GM18951 (cell line): Measurements from ENCODE around the gene CA9.

Experiments
- POLR2A ChIP-seq: IDR thresholded peaks from 4 replicates; pipeline ENCODE4 v1.6.1; 2011; ENCODE audit warnings: mild to moderate bottlenecking; ENCODE audit not compliant: insufficient read length, insufficient read depth; ENCODE audit errors: extremely low read depth
- in situ Hi-C: fragments of 300-500 bp; cut with MboI; formaldehyde crosslinking; loops from one replicate; pipeline ENCODE4 v1.12.0; 2022; ENCODE audit warnings: low sequenced_read_pairs, mixed read lengths, inconsistent platforms; ENCODE audit not compliant: unreplicated experiment

CA9 gene

DNA sequence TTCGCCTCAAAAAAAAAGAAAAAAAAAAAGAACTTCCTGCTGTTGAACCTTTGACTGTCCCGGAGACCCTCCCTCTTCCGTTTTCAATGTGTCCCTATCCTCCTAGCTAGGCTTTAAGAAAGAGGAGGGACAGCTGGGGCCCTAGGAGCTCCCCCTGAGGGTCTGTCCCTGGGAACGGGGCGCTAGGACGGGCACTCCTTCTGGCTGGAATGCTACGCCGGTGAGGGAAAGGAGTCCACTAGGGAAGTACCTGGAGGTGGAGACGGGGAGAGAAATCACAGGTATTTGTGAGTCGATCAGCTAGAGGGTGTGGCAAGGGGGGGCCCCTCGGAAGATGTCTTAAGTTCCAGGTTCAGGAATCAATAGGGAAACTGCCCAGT is 27.6 kb upstream of the CA9 start:
- no peak for TF ChIP-seq POLR2A
- in situ Hi-C loops, result no loop called here

DNA sequence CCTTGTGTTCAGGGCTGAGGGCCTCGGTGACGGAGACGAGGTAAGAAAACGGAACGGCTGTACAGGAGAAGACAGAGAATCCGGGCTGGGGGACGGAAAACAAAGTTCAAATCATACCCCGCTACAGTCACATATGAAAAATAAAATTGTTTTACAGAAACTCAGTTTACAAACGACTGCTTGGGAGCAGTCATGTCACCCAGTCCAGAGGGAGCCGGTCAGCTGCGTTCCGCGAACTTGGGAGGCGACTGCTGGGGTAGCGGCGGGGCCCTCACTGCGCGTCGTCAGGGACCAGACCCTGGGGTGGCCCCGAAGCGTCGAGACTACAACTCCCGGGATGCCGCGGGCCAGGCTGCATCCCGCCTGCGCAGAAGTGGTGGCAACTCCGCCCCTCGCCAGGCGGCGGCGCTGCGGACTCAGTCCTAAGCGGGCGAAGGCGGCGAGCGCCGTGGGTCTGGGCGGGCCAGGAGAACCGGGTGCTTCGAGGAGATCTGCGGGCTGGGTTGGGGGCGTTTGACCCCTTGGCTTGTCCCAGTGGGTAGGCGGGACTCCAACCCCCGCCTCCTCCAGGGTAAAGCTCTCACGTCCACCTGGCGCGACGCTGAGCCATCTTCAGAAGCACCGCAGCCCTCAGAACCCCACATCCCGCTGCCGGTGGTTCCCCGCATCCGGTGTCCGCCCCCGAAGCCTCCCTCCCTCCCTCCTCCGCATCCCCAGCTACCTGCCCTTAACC is 27.0 kb upstream of the CA9 start:
- in situ Hi-C loops, result no loop called here
- peak; percentile 71 for TF ChIP-seq POLR2A

DNA sequence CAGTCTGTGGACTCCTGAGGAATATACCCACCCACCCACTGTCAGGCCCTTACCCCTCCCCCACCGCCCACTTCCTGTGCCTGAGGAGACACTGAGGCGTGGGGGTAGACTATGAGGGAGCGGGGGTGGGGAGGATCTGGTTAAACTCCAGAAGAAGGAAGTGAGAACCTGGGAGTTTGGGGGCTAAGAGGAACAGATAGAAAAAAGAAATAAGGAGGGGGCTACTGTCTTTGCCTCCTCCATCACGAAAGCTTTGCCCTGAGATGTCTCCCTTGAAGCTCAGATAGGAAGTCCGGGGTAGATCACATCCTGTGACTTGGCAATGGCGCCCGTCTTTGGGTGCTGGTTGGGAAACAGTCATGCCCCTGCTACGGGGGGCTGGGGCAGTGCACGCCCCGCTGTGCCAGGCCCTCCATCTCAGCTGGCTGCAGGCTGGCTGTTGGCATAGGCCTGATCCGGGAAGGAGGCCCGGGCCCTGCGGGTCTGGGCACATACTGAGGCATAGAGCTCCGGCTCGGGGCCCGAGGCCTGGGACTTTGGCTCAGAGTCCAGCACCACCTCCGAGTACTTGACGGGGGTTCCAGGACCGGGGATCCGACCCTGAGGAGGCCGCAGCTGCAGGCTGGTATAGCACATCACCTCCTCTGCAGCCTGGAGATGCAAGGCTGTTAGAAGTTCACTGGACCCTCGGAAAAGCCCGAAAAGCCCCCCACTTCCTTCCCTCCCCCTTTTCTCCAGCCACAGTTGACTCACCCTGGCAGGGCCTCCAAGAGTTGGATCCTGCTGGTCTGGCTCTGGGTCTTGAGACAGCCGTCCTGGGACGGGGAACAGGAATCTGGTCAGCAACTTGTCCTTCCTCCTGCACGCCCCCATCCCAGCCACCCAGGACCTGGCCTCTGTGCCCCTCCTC is 24.0 kb upstream of the CA9 start:
- in situ Hi-C loops, result no loop called here

DNA sequence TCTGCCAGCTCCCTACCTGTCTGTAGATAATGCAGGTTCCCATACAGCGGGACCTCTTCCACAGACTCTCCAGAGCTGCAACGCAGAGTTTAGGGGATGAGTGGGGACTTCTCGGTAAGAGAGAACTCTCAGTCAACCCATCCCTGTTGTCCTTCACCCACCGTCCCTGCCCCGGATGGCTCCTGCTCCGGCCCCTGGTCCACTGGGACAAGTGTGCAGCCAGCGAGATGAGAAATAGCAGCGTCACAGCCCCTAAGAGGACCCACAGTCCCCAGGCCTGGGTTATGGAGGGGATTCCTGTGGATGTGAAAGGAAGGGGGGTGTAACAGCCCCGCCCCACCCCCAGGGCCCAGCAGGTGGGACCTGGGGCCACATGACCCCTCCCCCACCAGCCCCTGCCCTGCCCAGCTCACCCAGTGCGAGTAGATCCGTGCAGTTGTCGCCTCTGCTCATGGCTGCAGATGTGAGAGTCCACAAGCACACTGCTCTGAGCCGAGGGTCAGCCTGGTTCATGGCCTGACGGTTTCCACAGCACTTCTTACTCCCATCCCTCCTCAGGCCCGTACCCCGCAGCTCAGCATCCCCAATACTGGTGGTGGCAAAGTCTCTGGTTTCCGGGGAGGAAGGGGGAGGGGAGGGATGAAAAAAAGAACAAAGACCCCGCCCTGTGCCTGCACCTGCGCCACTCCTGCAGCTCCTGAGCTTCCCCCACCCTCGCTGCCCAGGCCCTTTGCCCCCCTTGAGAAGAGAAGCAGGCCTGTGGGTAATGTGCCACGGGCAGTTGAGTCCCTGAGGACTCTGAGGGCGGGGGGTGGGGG is 23.2 kb upstream of the CA9 start, which contains the start of gene SIT1:
SIT1 (minus strand) TSS at position 591 of the 818 bp plus-strand sequence; CDS start at position 513, 78 bp downstream.
- in situ Hi-C loops, result no loop called here
- peak; percentile 53 for TF ChIP-seq POLR2A

More for the DNA sequence above, 24.0 kb upstream of the CA9 start:
- TF ChIP-seq POLR2A, result peak; percentile 51

DNA sequence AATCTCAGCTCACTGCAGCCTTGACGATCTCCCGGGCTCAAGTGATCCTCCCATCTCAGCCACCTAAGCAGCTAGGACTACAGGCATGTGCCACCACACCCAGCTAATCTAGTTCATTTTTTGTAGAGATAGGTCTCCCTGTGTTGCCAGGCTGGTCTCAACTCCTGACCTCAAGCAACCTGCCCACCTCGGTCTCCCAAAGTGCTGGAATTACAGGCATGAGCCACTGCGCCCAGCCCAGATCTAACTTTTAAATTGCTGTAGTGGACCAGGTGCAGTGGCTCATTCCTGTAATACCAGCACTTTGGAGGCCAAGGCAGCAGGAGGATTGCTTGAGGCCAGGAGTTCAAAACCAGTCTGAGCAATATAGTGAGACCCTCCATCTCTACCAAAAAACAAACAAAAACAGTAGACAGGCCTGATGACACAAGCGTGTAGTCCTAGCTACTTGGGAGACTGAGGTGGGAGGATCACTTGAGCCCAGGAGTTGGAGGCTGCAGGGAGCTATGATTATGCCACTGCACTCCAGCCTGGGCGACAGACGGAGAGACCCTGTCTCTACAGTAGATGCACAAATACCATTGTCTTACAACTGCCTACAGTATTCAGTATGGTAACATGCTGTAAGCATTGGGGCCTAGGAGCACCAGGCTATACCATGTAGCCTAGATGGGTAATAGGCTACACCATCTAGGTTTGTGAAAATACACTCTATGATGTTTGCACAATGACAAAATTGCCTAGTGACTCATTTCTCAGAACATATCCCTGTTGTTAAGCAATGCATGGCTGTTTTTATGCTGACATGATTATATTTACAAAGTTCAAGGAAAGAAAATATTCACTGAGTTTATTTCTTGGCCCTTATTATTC is 21.5 kb upstream of the CA9 start:
- TF ChIP-seq POLR2A, result no peak

DNA sequence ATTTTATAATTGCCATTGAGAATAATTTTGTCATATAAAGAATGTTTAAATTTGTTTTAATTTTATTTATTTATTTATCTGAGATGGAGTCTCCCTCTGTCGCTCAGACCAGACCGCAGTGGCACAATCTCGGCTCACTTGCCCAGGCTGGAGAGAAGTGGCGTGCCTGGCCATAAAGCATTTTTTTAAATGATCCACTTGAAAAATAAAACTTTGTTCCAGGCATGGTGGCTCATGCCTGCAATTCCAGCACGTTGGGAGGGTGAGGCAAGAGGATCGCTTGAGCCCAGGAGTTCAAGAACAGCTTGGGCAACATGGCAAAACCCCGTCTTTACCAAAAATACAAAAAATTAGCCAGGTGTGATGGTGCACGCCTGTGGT is 20.9 kb upstream of the CA9 start:
- in situ Hi-C loops, result no loop called here
- no peak for TF ChIP-seq POLR2A

More for the DNA sequence above, 21.5 kb upstream of the CA9 start:
- in situ Hi-C loops, result no loop called here

DNA sequence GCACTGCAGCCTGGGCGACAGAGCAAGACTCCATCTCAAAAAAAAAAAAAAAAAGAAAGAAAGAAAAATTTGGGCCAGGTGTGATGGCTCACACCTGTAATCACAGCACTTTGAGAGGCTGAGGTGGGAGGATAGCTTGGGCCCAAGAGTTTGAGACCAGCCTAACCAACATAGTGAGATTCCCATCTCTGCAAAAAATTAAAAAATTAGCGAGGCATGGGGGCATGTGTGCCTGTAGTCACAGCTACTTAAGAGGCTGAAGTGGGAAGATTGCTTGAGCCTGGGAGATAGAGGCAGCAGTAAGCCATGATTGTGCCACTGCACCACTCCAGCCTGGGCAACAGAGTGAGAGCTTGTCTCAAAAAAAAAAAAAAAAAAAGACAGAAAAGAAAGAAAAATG is 20.1 kb upstream of the CA9 start:
- in situ Hi-C loops, result no loop called here
- no peak for TF ChIP-seq POLR2A

DNA sequence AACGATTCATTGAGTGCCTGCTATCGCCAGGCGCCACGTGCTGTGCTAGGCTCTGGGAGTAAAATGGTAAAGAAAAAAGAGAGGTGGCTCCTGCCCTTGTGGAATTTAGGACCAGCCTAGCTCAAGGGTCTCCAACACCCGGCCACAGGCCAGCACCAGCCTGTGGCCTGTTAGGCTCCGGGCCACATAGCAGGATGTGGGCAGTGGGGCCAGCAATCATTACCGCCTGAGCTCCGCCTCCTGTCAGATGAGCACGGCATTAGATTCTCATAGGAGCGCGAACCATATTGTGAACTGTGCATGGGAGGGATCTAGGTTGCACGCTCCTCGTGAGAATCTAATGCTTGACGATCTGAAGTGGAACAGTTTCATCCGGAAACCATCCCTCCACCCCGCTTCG is 17.4 kb upstream of the CA9 start:
- in situ Hi-C loops, result no loop called here
- TF ChIP-seq POLR2A, result no peak

DNA sequence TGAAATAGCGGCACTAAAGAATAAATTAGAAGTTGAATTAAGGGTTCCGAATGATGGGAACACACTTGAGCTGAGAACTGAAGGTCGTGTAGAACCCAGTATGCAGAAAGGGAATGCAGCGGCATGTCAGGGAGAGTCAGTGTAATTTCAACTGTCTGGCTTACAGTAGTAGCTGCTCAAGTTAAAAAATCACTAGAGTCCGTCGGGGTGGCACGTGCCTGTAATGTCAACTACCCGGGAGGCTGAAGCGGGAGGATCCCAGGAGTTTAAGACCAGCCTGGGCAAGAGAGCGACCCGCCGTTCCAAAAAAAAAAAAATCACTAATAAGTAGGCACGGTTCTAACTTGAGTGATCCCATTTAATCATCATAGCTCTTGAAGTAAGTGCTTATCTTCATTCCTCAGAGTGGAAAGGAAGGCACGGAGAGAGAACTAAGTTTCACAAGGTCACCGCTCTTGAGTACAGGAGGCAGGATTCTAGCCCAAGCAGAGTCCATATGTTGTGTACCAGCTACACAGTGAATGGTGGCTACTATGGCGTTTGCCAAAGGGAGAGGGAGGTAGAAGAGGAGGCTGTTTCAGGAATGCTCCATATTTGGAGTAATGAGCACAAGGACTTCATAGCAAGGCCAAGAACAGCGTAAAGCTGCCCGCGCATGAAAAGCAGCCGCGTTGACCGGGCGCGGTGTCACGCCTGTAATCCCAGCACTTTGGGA is 16.7 kb upstream of the CA9 start:
- in situ Hi-C loops, result no loop called here
- no peak for TF ChIP-seq POLR2A

DNA sequence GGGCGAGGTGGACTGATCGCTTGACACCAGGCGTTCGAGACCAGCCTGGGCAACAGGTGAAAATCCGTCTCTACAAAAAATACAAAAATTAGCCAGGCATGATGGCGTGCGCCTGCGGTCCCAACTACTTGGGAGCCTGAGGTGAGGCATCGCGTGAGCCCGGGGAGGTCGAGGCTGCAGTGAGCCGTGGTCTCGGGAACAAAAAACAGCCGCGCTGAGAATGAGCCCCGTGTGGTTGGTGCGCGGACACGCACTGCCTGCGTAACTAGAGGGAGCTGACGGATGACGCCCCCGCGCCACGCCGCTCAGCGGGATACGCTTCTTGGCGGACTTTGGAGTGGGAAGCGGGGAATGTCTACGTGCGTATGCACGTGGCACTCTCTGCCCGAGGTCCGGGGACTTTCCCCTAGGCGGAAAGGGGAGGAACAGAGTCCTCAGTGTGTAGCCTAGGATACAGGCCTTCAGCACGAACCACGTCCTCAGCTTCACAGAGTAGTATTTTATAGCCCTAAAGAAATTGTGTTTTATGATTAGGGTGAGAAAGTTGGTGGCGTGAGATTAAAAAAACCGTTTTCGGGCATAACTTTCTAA is 16.1 kb upstream of the CA9 start, which contains the start of gene RMRP:
RMRP (minus strand) TSS at position 474 of the 591 bp plus-strand sequence.
- TF ChIP-seq POLR2A, result no peak
- in situ Hi-C loops, result no loop called here
